ENCODE data around the gene INSYN2B.

The INSYN2B gene

GRCh38 chr5:169881702-169882303, 98.5 kb downstream of the INSYN2B start:
- no peak for DNase-seq

- DNase-seq = no peak
These were observed 99.5 kb downstream of the INSYN2B start for GRCh38 chr5:169880785-169881184.

DNA sequence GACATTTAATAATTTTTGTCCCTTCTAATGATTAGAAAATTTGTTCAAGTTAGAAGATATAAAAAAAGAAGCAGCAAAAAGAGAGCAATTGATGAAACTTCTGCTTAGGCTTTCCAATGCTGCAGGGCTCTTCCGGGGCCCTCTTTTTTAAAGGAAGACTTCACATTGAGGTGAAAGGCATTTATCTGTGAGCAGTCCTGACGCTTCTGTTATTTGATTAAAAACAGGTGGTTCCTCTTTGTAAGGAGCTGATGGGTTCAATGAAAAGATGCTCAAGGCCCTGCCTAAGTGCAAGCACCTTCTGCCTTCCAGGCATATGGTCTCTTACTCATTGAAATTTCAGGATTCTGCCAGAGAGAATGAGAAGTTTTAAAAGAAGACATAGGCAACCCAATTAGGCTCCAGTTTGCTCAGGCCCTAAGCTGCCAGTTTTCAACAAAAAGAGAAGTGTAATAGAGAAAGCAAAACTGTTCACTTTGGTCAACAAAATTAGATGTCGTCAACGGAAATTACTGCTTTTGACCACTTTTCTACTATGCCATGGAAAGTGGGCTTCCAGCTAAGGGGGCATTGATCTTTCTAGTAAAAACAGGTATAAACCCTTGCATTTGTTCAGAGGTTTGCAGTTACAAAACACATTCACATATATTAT, 100.2 kb downstream of the INSYN2B start:
- DNase-seq = no peak

GRCh38 chr5:169876386-169876785, 103.9 kb downstream of the INSYN2B start:
- DNase-seq = no peak

GRCh38 chr5:169875731-169876130, 104.6 kb downstream of the INSYN2B start:
- DNase-seq = no peak

- no peak for DNase-seq
These were observed 105.1 kb downstream of the INSYN2B start for GRCh38 chr5:169875091-169875728.

DNA sequence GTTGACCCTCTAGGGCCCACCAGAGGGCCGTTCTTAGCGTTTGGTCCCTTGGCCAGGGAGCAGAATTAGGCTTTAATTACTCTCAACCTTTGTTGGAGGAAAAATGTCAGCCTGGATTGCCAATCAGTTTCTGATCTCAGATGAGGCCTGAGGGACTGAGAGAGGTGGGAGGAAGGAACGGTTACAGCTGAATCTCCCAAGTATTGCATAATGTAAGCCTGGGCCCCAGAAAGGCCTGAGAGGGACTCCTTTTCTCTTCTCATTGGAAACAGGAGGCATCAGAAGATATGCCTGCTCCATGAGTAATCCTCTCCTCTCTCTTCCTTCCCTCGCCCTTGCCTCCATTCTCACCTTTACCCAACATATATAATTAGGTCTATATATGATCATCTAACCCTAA, 105.7 kb downstream of the INSYN2B start:
- DNase-seq = no peak

GRCh38 chr5:169873642-169874041, 106.7 kb downstream of the INSYN2B start:
- peak; percentile 63 for DNase-seq

DNA sequence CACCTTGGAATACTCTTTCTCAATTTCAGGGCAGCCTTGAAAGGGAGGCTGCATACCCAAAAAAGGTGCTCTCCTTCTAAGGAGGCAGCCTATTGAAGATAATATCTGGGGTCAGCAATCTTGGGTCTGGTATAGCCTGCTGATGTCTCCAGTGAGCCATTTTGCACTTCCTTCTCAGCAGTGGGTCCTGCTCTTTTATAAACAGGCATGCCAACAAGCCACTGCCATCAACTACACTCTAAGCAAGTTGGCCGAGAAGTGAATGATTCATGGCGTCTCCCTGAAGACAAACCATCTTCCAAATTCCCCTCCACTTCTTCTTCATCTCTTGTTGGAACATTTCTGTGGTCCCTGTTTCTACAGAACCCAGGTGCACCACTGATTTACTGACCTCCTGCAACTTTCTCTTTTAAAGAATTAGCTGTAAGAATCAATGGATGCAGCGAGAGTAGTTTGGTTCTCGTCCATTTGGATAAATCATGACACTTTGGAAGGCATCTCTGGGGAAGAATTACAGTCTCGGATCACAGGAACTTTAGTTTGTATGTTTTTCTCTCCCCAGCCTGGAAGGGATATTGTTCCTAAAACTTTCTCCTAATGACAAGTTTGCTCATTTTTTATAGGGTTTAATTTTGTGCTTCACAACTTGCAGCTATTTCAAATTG, 108.3 kb downstream of the INSYN2B start:
- no peak for DNase-seq

DNA sequence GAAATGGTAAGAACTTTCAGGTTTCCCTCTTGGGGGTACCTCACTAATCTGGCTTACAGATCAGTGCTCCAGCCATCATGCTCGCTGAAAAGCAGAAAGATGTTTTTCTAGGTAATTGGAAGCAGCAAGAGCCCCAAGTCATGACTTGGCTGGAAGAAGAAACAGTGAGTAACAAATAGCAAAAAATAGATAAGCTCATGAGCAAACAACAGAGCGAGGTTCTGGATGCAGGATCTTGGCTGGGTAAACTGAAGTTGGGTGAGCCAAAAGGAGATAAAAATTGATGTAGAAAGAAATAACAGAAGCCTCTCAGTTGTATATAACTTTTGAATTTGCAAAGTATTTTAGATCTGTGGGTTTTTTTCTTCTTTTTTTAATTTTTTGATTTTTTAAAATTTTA, 110.1 kb downstream of the INSYN2B start:
- no peak for DNase-seq

DNA sequence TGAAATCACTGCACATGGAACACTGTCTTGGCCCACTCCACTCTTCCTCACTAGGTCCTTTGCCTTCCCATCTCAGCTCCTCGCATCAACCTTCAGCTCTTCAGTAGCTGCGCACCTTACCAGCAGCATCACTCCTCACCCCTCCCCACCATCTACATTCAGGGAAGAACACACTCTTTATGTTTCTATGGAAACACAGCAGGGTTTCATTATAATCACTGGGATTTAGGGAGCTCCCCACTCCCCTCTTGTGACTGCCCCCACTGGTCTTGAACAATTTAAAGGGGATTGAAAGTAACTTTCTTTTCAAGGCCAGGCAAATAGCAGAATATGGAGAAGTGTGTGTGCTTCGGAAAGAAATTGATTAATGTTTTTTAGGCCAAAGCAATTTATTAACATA, 111.2 kb downstream of the INSYN2B start:
- DNase-seq = no peak

GRCh38 chr5:169867347-169867746, 112.9 kb downstream of the INSYN2B start:
- DNase-seq = no peak

- DNase-seq = no peak
These were observed 115.8 kb downstream of the INSYN2B start for GRCh38 chr5:169864483-169864882.

GRCh38 chr5:169862391-169862811, 117.9 kb downstream of the INSYN2B start:
- DNase-seq = no peak

- DNase-seq = no peak
These were observed 118.4 kb downstream of the INSYN2B start for GRCh38 chr5:169861934-169862333.

DNA sequence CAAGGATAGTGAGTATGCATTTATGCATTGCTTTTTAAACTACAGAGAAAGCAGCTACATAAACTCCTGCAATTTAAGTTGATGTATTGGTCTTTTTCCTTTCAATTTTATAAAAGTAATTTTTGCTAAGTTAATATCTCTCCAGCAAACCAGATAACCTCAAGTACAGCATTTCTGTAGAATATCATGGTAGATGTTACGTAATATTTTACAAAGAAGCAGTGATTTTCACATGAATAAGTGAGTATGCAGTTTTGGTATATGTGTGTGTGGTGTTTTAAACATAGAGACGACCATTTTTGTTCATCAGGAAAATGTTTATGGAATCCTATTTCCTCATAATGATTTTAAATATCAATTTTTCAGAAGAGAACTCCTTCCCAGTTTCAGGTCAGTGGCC, 118.9 kb downstream of the INSYN2B start:
- DNase-seq = no peak

DNA sequence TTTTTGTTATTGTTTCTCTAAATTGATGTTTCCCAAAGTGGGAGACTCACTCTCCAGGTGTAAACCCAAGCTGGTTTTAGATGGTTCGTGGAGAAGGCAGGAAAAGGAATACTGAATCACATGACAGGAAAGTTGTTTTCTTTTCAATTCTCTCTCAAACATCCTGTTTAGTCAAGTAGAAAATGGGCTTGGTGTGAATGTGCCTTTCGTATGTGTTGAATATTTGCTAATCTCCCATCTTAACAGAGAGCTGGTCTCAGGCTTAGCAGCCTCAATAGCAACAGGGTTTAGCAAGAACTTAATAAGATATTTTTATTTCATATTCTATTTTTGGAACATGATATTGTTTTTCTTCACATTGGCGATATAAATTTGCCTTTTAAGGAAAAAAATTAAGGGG, 119.7 kb downstream of the INSYN2B start:
- no peak for DNase-seq

DNA sequence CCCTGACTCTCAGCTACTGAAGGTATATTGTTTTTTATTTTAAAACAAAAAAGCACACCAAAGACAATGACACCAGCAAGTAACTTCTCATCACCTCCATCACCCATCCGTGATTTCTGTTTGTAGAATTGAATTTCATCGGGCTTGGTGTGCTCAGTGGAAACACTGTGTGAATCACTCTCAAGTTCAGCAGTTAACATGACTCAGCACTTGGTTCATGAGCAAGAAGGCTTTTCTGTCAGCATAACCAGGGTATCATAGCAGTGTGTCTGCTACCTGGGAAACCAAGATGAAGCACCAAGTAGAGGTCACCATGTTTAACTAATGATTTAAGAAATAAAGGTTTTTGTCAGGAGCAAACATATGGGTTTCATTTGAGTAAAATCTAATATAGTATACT, 123.7 kb downstream of the INSYN2B start:
- no peak for DNase-seq

DNA sequence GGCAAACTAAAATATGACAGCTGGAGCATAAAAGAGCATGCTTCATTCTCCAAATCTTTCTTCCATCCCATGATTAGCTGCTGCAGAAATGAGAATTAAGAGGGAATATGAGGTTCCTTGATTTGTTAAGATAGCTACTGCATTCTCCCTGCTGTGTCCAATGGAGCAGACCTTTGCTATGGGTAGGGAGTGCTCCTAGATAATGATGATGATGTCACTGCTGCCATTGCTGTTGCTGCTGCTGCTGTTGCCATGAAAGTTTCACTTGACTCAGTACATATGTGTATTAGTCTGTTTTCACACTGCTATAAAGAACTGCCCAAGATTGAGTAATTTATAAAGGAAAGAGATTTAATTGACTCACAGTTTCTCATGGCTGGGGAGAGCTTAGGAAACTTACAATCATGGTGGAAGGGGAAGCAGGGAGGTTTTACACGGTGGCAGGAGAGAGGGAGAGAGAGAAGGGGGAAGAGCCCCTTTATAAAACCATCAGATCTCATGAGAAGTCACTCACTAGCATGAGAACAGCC, 128.9 kb downstream of the INSYN2B start:
- DNase-seq = no peak

DNA sequence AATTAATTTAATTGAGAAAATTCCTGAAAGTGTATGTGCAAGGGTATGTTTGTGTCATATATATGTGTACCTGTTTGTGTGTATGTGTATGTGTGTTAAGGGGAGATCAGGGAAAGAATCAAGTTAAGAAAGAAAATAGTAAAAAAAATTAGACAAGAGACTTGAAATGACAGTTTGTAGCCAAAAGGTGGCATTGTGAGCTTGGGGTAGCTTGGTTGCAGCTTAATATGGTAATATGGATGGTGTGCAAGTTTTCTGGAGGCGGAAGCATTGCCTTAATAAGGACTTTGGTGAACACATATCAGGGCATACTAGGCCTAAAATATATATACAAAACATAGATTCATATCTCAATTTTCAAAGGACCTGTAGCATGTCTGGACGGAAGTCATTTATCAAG, 129.9 kb downstream of the INSYN2B start:
- DNase-seq = no peak

DNA sequence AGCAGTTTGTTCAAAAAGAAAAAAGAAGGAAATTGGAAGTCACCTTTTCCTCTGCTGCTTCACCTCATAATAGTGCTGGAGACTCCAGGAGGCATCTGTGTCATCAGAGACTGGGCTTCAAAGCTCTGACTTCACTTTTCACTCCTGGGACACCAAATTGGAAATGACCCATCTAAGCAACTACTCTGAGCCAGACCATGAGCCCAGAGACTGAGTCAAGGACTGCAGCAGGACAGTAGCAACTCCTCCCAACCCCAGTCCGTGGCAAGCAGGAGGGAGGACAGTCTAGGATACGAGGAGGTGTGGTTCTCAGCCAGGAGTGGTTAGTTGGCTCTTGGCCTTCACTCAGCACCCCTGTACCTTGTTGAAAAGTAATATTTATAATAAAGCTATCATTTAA, 131.5 kb downstream of the INSYN2B start:
- DNase-seq = no peak

GRCh38 chr5:169848271-169848670, 132.0 kb downstream of the INSYN2B start:
- no peak for DNase-seq

DNA sequence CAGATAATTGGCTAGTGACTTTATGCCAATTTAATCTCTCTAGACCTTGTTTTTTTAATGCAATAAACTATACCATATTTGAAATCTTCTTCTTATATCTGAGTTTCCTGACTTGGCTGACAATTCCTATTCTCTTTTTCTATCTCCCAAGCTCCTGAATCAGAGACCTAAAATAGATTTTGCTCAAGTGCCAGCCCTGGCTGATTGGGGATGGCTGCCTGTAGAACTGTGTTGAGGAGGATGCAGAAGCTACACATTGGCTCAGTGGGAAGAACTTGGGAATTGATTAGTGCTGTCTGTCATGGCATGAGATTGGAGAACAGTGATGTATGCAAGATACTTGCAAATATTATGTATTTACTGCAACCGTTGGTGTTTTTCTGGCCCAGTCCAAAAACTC, 132.8 kb downstream of the INSYN2B start:
- DNase-seq = no peak

- DNase-seq = no peak
These were observed 137.6 kb downstream of the INSYN2B start for GRCh38 chr5:169842699-169843098.
